Measurements from ENCODE around the gene RAMP3.

The RAMP3 gene

GRCh38 chr7:45183711-45184210, 26.2 kb downstream of the RAMP3 start:
- Histone ChIP-seq H3K9ac (ENCODE audit: insufficient read length) (no peak overlapping the region), H3K36me3 (ENCODE audit: insufficient read depth, low read length) (no peaks in the 10 kb centered on the region), H3K27ac (no peak overlapping the region), H3K9me3 (ENCODE audit: low read depth, low read length) (no peaks in the 10 kb centered on the region), H3K4me3 (no peak overlapping the region)
- no peak for TF ChIP-seq FOXP2 (optimal IDR thresholded peaks at IDR 0.05; ENCODE audit: control extremely low read depth, extremely low read length, insufficient read depth)
- DNase-seq (ENCODE audit: low read depth, low spot score) = no peak

GRCh38 chr7:45184326-45185027, 26.9 kb downstream of the RAMP3 start:
- TF ChIP-seq FOXP2 (optimal IDR thresholded peaks at IDR 0.05; ENCODE audit: control extremely low read depth, extremely low read length, insufficient read depth) (no peak), EZH2 (IDR thresholded peaks at IDR 0.05) (no peak), POLR2AphosphoS5 (IDR thresholded peaks at IDR 0.05; ENCODE audit: borderline replicate concordance, low read depth, low read length) (no peak)
- Histone ChIP-seq H3K4me3 (no peak overlapping the region), H3K27ac (no peak overlapping the region), H3K9ac (ENCODE audit: insufficient read length) (no peak overlapping the region), H3K36me3 (ENCODE audit: insufficient read depth, low read length) (no peaks in the 10 kb centered on the region), H3K9me3 (ENCODE audit: low read depth, low read length) (no peaks in the 10 kb centered on the region)
- no peak for DNase-seq (ENCODE audit: low read depth, low spot score)

- Histone ChIP-seq H3K4me3 (no peak overlapping the region), H3K36me3 (ENCODE audit: insufficient read depth, low read length) (no peaks in the 10 kb centered on the region), H3K27ac (no peak overlapping the region), H3K9me3 (ENCODE audit: low read depth, low read length) (no peaks in the 10 kb centered on the region), H3K9ac (ENCODE audit: insufficient read length) (no peak overlapping the region)
- TF ChIP-seq POLR2AphosphoS5 (IDR thresholded peaks at IDR 0.05; ENCODE audit: borderline replicate concordance, low read depth, low read length) (no peak), FOXP2 (optimal IDR thresholded peaks at IDR 0.05; ENCODE audit: control extremely low read depth, extremely low read length, insufficient read depth) (no peak), EZH2 (IDR thresholded peaks at IDR 0.05) (no peak)
- no peak for DNase-seq (ENCODE audit: low read depth, low spot score)
Measured at GRCh38 chr7:45185028-45185863, 27.7 kb downstream of the RAMP3 start.

- H3K36me3 ChIP-seq (ENCODE audit: insufficient read depth, low read length) = no peaks in the 10 kb centered on the region
- DNase-seq (ENCODE audit: low read depth, low spot score) = no peak
- H3K4me3 ChIP-seq = no peak overlapping the region
- H3K9me3 ChIP-seq (ENCODE audit: low read depth, low read length) = no peaks in the 10 kb centered on the region
- no peak overlapping the region for H3K27ac ChIP-seq
- TF ChIP-seq EZH2 (IDR thresholded peaks at IDR 0.05) = no peak
- TF ChIP-seq FOXP2 (optimal IDR thresholded peaks at IDR 0.05; ENCODE audit: control extremely low read depth, extremely low read length, insufficient read depth) = no peak
- TF ChIP-seq POLR2AphosphoS5 (IDR thresholded peaks at IDR 0.05; ENCODE audit: borderline replicate concordance, low read depth, low read length) = no peak
- H3K9ac ChIP-seq (ENCODE audit: insufficient read length) = no peak overlapping the region
Measured at GRCh38 chr7:45185864-45186250, 28.3 kb downstream of the RAMP3 start.

GRCh38 chr7:45186261-45186813, 28.7 kb downstream of the RAMP3 start:
- Histone ChIP-seq H3K27ac (no peak overlapping the region), H3K36me3 (ENCODE audit: insufficient read depth, low read length) (no peaks in the 10 kb centered on the region), H3K4me3 (no peak overlapping the region), H3K9me3 (ENCODE audit: low read depth, low read length) (no peaks in the 10 kb centered on the region), H3K9ac (ENCODE audit: insufficient read length) (no peak overlapping the region)
- DNase-seq (ENCODE audit: low read depth, low spot score) = no peak
- TF ChIP-seq POLR2AphosphoS5 (IDR thresholded peaks at IDR 0.05; ENCODE audit: borderline replicate concordance, low read depth, low read length) = no peak
- no peak for TF ChIP-seq EZH2 (IDR thresholded peaks at IDR 0.05)

GRCh38 chr7:45187089-45187945, 29.7 kb downstream of the RAMP3 start:
- no peak overlapping the region for H3K4me3 ChIP-seq
- H3K36me3 ChIP-seq (ENCODE audit: insufficient read depth, low read length) = no peaks in the 10 kb centered on the region
- no peaks in the 10 kb centered on the region for H3K9me3 ChIP-seq (ENCODE audit: low read depth, low read length)
- TF ChIP-seq POLR2AphosphoS5 (IDR thresholded peaks at IDR 0.05; ENCODE audit: borderline replicate concordance, low read depth, low read length) (no peak), FOXP2 (optimal IDR thresholded peaks at IDR 0.05; ENCODE audit: control extremely low read depth, extremely low read length, insufficient read depth) (no peak), EZH2 (IDR thresholded peaks at IDR 0.05) (no peak)
- H3K9ac ChIP-seq (ENCODE audit: insufficient read length) = no peak overlapping the region
- no peak for DNase-seq (ENCODE audit: low read depth, low spot score)
- no peak overlapping the region for H3K27ac ChIP-seq

GRCh38 chr7:45187946-45188411, 30.4 kb downstream of the RAMP3 start:
- no peak for DNase-seq (ENCODE audit: low read depth, low spot score)
- Histone ChIP-seq H3K36me3 (ENCODE audit: insufficient read depth, low read length) (no peaks in the 10 kb centered on the region), H3K9ac (ENCODE audit: insufficient read length) (no peak overlapping the region), H3K4me3 (no peak overlapping the region), H3K27ac (no peak overlapping the region), H3K9me3 (ENCODE audit: low read depth, low read length) (no peaks in the 10 kb centered on the region)
- TF ChIP-seq FOXP2 (optimal IDR thresholded peaks at IDR 0.05; ENCODE audit: control extremely low read depth, extremely low read length, insufficient read depth) (no peak), POLR2AphosphoS5 (IDR thresholded peaks at IDR 0.05; ENCODE audit: borderline replicate concordance, low read depth, low read length) (no peak), EZH2 (IDR thresholded peaks at IDR 0.05) (no peak)

- Histone ChIP-seq H3K4me3 (no peak overlapping the region), H3K9me3 (ENCODE audit: low read depth, low read length) (no peaks in the 10 kb centered on the region), H3K27ac (no peak overlapping the region), H3K9ac (ENCODE audit: insufficient read length) (no peak overlapping the region), H3K36me3 (ENCODE audit: insufficient read depth, low read length) (no peaks in the 10 kb centered on the region)
- DNase-seq (ENCODE audit: low read depth, low spot score) = no peak
- TF ChIP-seq EZH2 (IDR thresholded peaks at IDR 0.05) = no peak
- no peak for TF ChIP-seq FOXP2 (optimal IDR thresholded peaks at IDR 0.05; ENCODE audit: control extremely low read depth, extremely low read length, insufficient read depth)
- no peak for TF ChIP-seq POLR2AphosphoS5 (IDR thresholded peaks at IDR 0.05; ENCODE audit: borderline replicate concordance, low read depth, low read length)
Measured at GRCh38 chr7:45188736-45189135, 31.1 kb downstream of the RAMP3 start.

Data from SK-N-MC (cell line).